Parathyroid adenoma (tissue), 2 donors: ENCODE data around the gene PDE4D.

Source experiments
- H2AFZ ChIP-seq: fragments of 300-600 bp; sonication (generic); one replicate; pipeline ENCODE4 v1.7.0; 2017; ENCODE audit warnings: antibody characterized with exemption, mild to moderate bottlenecking
- H3K27ac ChIP-seq: fragments of 300-600 bp; sonication (generic); one replicate; pipeline ENCODE4 v1.7.0; 2017
- H3K27me3 ChIP-seq: fragments of 300-600 bp; sonication (generic); one replicate; pipeline ENCODE4 v1.7.0; 2017; ENCODE audit warnings: low read length; ENCODE audit not compliant: control insufficient read depth, insufficient read depth
- H3K36me3 ChIP-seq: fragments of 300-600 bp; sonication (generic); one replicate; pipeline ENCODE4 v1.7.0; 2017; ENCODE audit warnings: low read length; ENCODE audit not compliant: control insufficient read depth, insufficient read depth
- H3K4me1 ChIP-seq: fragments of 300-600 bp; sonication (generic); one replicate; pipeline ENCODE4 v1.7.0; 2017; ENCODE audit warnings: control low read depth
- H3K4me2 ChIP-seq: fragments of 300-600 bp; sonication (generic); one replicate; pipeline ENCODE4 v1.7.0; 2017; ENCODE audit warnings: low read length
- H3K4me3 ChIP-seq: fragments of 300-600 bp; sonication (generic); one replicate; pipeline ENCODE4 v1.7.0; 2017; ENCODE audit warnings: low read depth, low read length
- H3K79me2 ChIP-seq: fragments of 300-600 bp; sonication (generic); one replicate; pipeline ENCODE4 v1.7.0; 2017; ENCODE audit warnings: control low read depth
- H3K9ac ChIP-seq: fragments of 300-600 bp; sonication (generic); one replicate; pipeline ENCODE4 v1.7.0; 2017; ENCODE audit warnings: mild to moderate bottlenecking
- H3K9me3 ChIP-seq: fragments of 300-600 bp; sonication (generic); one replicate; pipeline ENCODE4 v1.7.0; 2017; ENCODE audit warnings: low read length; ENCODE audit not compliant: control insufficient read depth
- CTCF ChIP-seq: fragments of 300-600 bp; sonication (generic); IDR thresholded peaks from one replicate; pipeline ENCODE4 v1.7.0; 2017; ENCODE audit warnings: antibody characterized with exemption, mild to moderate bottlenecking
- donor health status: primary hyperparathyroidism.

PDE4D gene

GRCh38 chr5:59919484-59919883, 26.0 kb upstream of the PDE4D start:
- H3K36me3 ChIP-seq = no peaks in the 10 kb centered on the region
- no peak overlapping the region for H3K4me2 ChIP-seq
- no peaks in the 10 kb centered on the region for H3K9me3 ChIP-seq
- no peak overlapping the region for H3K4me3 ChIP-seq
- no peak overlapping the region for H3K27ac ChIP-seq
- no peak overlapping the region for H2AFZ ChIP-seq
- no peak for TF ChIP-seq CTCF
- H3K27me3 ChIP-seq = no peaks in the 10 kb centered on the region
- H3K9ac ChIP-seq = no peak overlapping the region
- no peaks in the 10 kb centered on the region for H3K79me2 ChIP-seq
- H3K4me1 ChIP-seq = no peaks in the 10 kb centered on the region

- H3K4me1 ChIP-seq = no peaks in the 10 kb centered on the region
- H3K9me3 ChIP-seq = no peaks in the 10 kb centered on the region
- H3K4me3 ChIP-seq = no peak overlapping the region
- no peaks in the 10 kb centered on the region for H3K79me2 ChIP-seq
- H2AFZ ChIP-seq = no peak overlapping the region
- no peak for TF ChIP-seq CTCF
- H3K36me3 ChIP-seq = no peaks in the 10 kb centered on the region
- H3K27me3 ChIP-seq = no peaks in the 10 kb centered on the region
- H3K4me2 ChIP-seq = no peak overlapping the region
- H3K27ac ChIP-seq = no peak overlapping the region
- H3K9ac ChIP-seq = no peak overlapping the region
Measured at GRCh38 chr5:59917121-59917520, 23.6 kb upstream of the PDE4D start.

- Histone ChIP-seq H3K4me2 (no peak overlapping the region), H3K4me1 (no peaks in the 10 kb centered on the region), H3K27ac (no peak overlapping the region), H3K27me3 (no peaks in the 10 kb centered on the region), H3K36me3 (no peaks in the 10 kb centered on the region), H3K9ac (no peak overlapping the region), H3K79me2 (no peaks in the 10 kb centered on the region), H2AFZ (no peak overlapping the region), H3K4me3 (no peak overlapping the region), H3K9me3 (no peaks in the 10 kb centered on the region)
- TF ChIP-seq CTCF = no peak
Measured at GRCh38 chr5:59905188-59905587, 11.7 kb upstream of the PDE4D start.

GRCh38 chr5:59897075-59897474, 3.5 kb upstream of the PDE4D start:
- H3K4me1 ChIP-seq = no peaks in the 10 kb centered on the region
- TF ChIP-seq CTCF = no peak
- H3K4me2 ChIP-seq = no peak overlapping the region
- H3K36me3 ChIP-seq = no peaks in the 10 kb centered on the region
- no peaks in the 10 kb centered on the region for H3K27me3 ChIP-seq
- H3K9me3 ChIP-seq = no peaks in the 10 kb centered on the region
- no peaks in the 10 kb centered on the region for H3K79me2 ChIP-seq
- H3K9ac ChIP-seq = no peak overlapping the region
- H3K4me3 ChIP-seq = no peak overlapping the region
- H2AFZ ChIP-seq = no peak overlapping the region
- H3K27ac ChIP-seq = no peak overlapping the region

GRCh38 chr5:59891962-59892643, 1.4 kb downstream of the PDE4D start:
- no peak for TF ChIP-seq CTCF
- Histone ChIP-seq H3K27me3 (no peaks in the 10 kb centered on the region), H3K27ac (no peak overlapping the region)

More at GRCh38 chr5:59891962-59892643, 1.4 kb downstream of the PDE4D start:
- H3K4me2 ChIP-seq = no peak overlapping the region
- H3K36me3 ChIP-seq = no peaks in the 10 kb centered on the region
- no peak overlapping the region for H2AFZ ChIP-seq
- no peaks in the 10 kb centered on the region for H3K79me2 ChIP-seq
- no peaks in the 10 kb centered on the region for H3K9me3 ChIP-seq
- no peak overlapping the region for H3K9ac ChIP-seq
- H3K4me3 ChIP-seq = no peak overlapping the region
- no peaks in the 10 kb centered on the region for H3K4me1 ChIP-seq
